Endothelial cell of umbilical vein (primary cell): ENCODE data around the gene MOBP. TPM values are rescaled to one million over a fixed set of nuclear protein-coding genes. Genes with fewer than 3 reads are reported as not detected.

Experiments used
- BruUV-seq: library from RNA; stranded (reverse); fragments of 400-500 nt; replicated peaks from 2 replicates; lab custom pipeline; 2021; lab: Mats Ljungman, UMichigan
- CTCF ChIA-PET: fragments of 300-600, 350-600 bp; sonication (Branson Sonifier 250); formaldehyde crosslinking; loops from one replicate; lab custom pipeline; 2021; ENCODE audit warnings: antibody characterized with exemption, inconsistent platforms; lab: Charles Lee
- POLR2A ChIA-PET: fragments of 300-600, 350-600 bp; sonication (Branson Sonifier 250); formaldehyde crosslinking; loops from one replicate; lab custom pipeline; 2021; ENCODE audit warnings: antibody characterized with exemption, inconsistent platforms; lab: Charles Lee
- DNase-seq: peaks from one replicate; pipeline ENCODE4 v3.0.0-alpha.2; 2011; ENCODE audit warnings: low read depth, low spot score
- FAIRE-seq: peaks from 2 replicates; lab custom pipeline; 2011; peaks lifted over from hg19 to GRCh38; lab: Jason Lieb, UNC
- H2AFZ ChIP-seq: 2 replicates; pipeline ENCODE4 v1.6.0; 2012; ENCODE audit warnings: low read depth, low read length, control low read depth, inconsistent platforms
- H3K27ac ChIP-seq: 2 replicates; pipeline ENCODE4 v1.5.1; 2011; ENCODE audit warnings: low read depth, mild to moderate bottlenecking, control low read depth, low read length, moderate library complexity; ENCODE audit not compliant: insufficient read depth
- H3K27me3 ChIP-seq, 2 experiments: 2 replicates each; pipeline versions ENCODE4 v1.6.0 to v1.6.1; 2011; ENCODE audit warnings: low read length in 2 of 2, mixed read lengths in 1 of 2; ENCODE audit not compliant: control insufficient read depth in 2 of 2, insufficient read depth in 2 of 2
- H3K36me3 ChIP-seq, 2 experiments: 2 replicates in 1 of 2; 3 replicates in 1 of 2; pipeline ENCODE4 v1.5.1; 2011; ENCODE audit warnings: low read length in 2 of 2, mild to moderate bottlenecking in 1 of 2, moderate library complexity in 1 of 2; ENCODE audit not compliant: control insufficient read depth in 2 of 2, insufficient read depth in 2 of 2; ENCODE audit errors: extremely low read depth in 1 of 2
- H3K4me1 ChIP-seq: 3 replicates; pipeline ENCODE4 v1.5.1; 2011; ENCODE audit warnings: mild to moderate bottlenecking, low read length; ENCODE audit not compliant: control insufficient read depth, insufficient read depth; ENCODE audit errors: extremely low read depth
- H3K4me2 ChIP-seq: 2 replicates; pipeline ENCODE4 v1.6.1; 2011; ENCODE audit warnings: low read length, control low read depth, mixed read lengths; ENCODE audit not compliant: insufficient read depth
- H3K4me3 ChIP-seq, 3 experiments: fragments of 200-600 bp in 1 of 3; sonication (generic), shearing (Covaris generic) in 1 of 3; replicated peaks in 1 of 3; 2 replicates each; pipeline ENCODE4 v1.5.1; 2011 to 2016; ENCODE audit warnings: control low read depth in 3 of 3, low read length in 3 of 3, mild to moderate bottlenecking in 2 of 3, inconsistent platforms in 1 of 3, low read depth in 1 of 3, moderate library complexity in 1 of 3; ENCODE audit not compliant: insufficient read depth in 1 of 3
- H3K79me2 ChIP-seq: 2 replicates; pipeline ENCODE4 v1.6.0; 2012; ENCODE audit warnings: low read length, inconsistent platforms; ENCODE audit not compliant: control insufficient read depth, insufficient read depth
- H3K9ac ChIP-seq: replicated peaks from 2 replicates; pipeline ENCODE3; 2011; ENCODE audit warnings: low read length, control low read depth; ENCODE audit not compliant: insufficient read depth; ENCODE audit errors: extremely low read depth
- H3K9me1 ChIP-seq: replicated peaks from 3 replicates; pipeline ENCODE4 v1.6.0; 2011; ENCODE audit warnings: mild to moderate bottlenecking, low read length; ENCODE audit not compliant: control insufficient read depth, insufficient read depth; ENCODE audit errors: extremely low read depth
- H3K9me3 ChIP-seq: replicated peaks from 2 replicates; pipeline ENCODE4 v1.5.1; 2012; ENCODE audit warnings: low read length, inconsistent platforms; ENCODE audit not compliant: control insufficient read depth, insufficient read depth
- H4K20me1 ChIP-seq: replicated peaks from 2 replicates; pipeline ENCODE3; 2011; ENCODE audit warnings: mild to moderate bottlenecking, low read length; ENCODE audit not compliant: control insufficient read depth, insufficient read depth; ENCODE audit errors: extremely low read depth
- EZH2 ChIP-seq: IDR thresholded peaks from 2 replicates; pipeline ENCODE4 v1.6.1; 2012; ENCODE audit warnings: borderline replicate concordance, low read depth, mild to moderate bottlenecking, moderate library complexity, low read length, inconsistent platforms; ENCODE audit not compliant: severe bottlenecking
- FOS ChIP-seq: IDR thresholded peaks from 2 replicates; pipeline ENCODE4 v1.6.1; 2011; ENCODE audit warnings: mild to moderate bottlenecking, low read length, moderate library complexity, borderline replicate concordance; ENCODE audit not compliant: insufficient read depth
- GATA2 ChIP-seq: IDR thresholded peaks from 2 replicates; pipeline ENCODE4 v1.7.0; 2011; ENCODE audit warnings: low read depth, mild to moderate bottlenecking, moderate library complexity, mixed read lengths, low read length; ENCODE audit not compliant: insufficient read length, insufficient read depth
- JUN ChIP-seq: IDR thresholded peaks from 2 replicates; pipeline ENCODE4 v1.6.1; 2011; ENCODE audit warnings: borderline replicate concordance, low read depth; ENCODE audit not compliant: insufficient read length, insufficient read depth
- MYC ChIP-seq: IDR thresholded peaks from one replicate; pipeline ENCODE4 v1.6.1; 2011; ENCODE audit warnings: mild to moderate bottlenecking, low read depth, low read length
- POLR2A ChIP-seq: IDR thresholded peaks from 2 replicates; pipeline ENCODE4 v1.6.1; 2012; ENCODE audit warnings: low read depth, mild to moderate bottlenecking, control low read depth, low read length
- POLR2AphosphoS5 ChIP-seq: IDR thresholded peaks from 2 replicates; pipeline ENCODE4 v1.6.1; 2012; ENCODE audit warnings: low read depth, mild to moderate bottlenecking, control low read depth, low read length, moderate library complexity; ENCODE audit not compliant: insufficient read depth
- dilution Hi-C: fragments of 300-500 bp; cut with MboI; formaldehyde crosslinking; loops from one replicate; pipeline ENCODE4 v1.15.0; 2019; ENCODE audit warnings: low sequenced_read_pairs; ENCODE audit not compliant: extremely low pct_ligation_motif_present
- intact Hi-C: fragments of 100-400 bp; cut with micrococcal nuclease; formaldehyde crosslinking; loops from one replicate; pipeline ENCODE4 v1.10.0; 2022
- polyA plus RNA-seq, 4 experiments: library from polyadenylated mRNA; depleted of rRNA in 3 of 4; stranded (reverse) in 3 of 4; unstranded in 1 of 4; fragments of >200 nt; gene quantifications; 2 replicates each; pipeline versions ENCODE4 v1.2.1 to v1.2.3, GENCODE V29; 2011 to 2012; ENCODE audit warnings: missing spikeins in 1 of 4
- total RNA-seq: library from RNA; stranded (reverse); gene quantifications from 2 replicates; pipeline ENCODE4 v1.2.3, GENCODE V29; 2021
- TF ChIP-seq, protein P1 (sequence below), 2 donors: IDR thresholded peaks; 1 replicate in 1 of 2; 2 replicates in 1 of 2; pipeline ENCODE4 v1.5.1; 2011; ENCODE audit warnings: low read length in 2 of 2, mild to moderate bottlenecking in 2 of 2, moderate library complexity in 2 of 2, control low read depth in 1 of 2, inconsistent platforms in 1 of 2, low read depth in 1 of 2; ENCODE audit not compliant: insufficient read depth in 1 of 2; ENCODE audit errors: extremely low read depth in 1 of 2
- TF ChIP-seq, protein P2 (sequence below): IDR thresholded peaks from 2 replicates; pipeline ENCODE4 v1.6.1; 2011; ENCODE audit not compliant: insufficient read depth, insufficient read length

MOBP gene
- total and polyA plus RNA-seq, 2 donors (not counting 3 experiments of a cell fraction or from before 2014, with no cell fraction given) = 2.0 to 2.3 TPM

DNA sequence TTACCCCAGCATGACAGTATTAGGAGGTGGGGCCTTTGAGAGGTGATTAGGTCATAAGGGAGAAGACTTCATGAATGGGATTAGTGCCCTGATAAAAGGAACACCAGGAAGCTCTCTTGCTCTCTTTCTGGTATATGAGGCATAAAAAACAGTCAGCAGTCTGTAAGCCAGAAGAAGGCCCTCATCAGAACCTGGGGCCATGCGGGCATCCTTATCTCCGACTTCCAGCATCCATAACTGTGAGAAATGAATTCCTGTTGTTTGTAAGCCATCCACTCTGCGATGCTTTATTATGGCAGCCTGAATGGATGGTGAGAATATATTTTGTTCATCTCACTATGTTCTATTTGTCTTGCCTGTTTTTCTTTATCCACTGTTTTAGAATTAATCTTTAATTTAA, 17.7 kb upstream of the MOBP start:
- H3K9ac ChIP-seq = no peak overlapping the region
- H3K4me3 ChIP-seq = no peak overlapping the region
- no peak for TF ChIP-seq JUN
- TF ChIP-seq EZH2 = no peak
- TF ChIP-seq, protein P1, sequence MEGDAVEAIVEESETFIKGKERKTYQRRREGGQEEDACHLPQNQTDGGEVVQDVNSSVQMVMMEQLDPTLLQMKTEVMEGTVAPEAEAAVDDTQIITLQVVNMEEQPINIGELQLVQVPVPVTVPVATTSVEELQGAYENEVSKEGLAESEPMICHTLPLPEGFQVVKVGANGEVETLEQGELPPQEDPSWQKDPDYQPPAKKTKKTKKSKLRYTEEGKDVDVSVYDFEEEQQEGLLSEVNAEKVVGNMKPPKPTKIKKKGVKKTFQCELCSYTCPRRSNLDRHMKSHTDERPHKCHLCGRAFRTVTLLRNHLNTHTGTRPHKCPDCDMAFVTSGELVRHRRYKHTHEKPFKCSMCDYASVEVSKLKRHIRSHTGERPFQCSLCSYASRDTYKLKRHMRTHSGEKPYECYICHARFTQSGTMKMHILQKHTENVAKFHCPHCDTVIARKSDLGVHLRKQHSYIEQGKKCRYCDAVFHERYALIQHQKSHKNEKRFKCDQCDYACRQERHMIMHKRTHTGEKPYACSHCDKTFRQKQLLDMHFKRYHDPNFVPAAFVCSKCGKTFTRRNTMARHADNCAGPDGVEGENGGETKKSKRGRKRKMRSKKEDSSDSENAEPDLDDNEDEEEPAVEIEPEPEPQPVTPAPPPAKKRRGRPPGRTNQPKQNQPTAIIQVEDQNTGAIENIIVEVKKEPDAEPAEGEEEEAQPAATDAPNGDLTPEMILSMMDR (IDR thresholded peaks at IDR 0.05; ENCODE audit: extremely low read depth in 1 of 2, insufficient read depth in 1 of 2, low read depth in 1 of 2, low read length in 2 of 2) = no peak
- TF ChIP-seq, protein P2, sequence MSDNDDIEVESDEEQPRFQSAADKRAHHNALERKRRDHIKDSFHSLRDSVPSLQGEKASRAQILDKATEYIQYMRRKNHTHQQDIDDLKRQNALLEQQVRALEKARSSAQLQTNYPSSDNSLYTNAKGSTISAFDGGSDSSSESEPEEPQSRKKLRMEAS = no peak
- no peak for TF ChIP-seq GATA2
- no peak for TF ChIP-seq POLR2A
- TF ChIP-seq MYC = no peak
- TF ChIP-seq FOS = no peak
- no peak for TF ChIP-seq POLR2AphosphoS5
- H2AFZ ChIP-seq = no peak overlapping the region
- ChIA-PET CTCF (interaction anchor here (0.9 to 1.1 kb wide), 2 partner anchors 36 to 49 kb away, joined by 3 to 5 read pairs; no protein-coding TSS in a partner anchor), POLR2A (no interaction called here)
- H3K4me2 ChIP-seq = no peak overlapping the region
- H3K36me3 ChIP-seq = no peaks in the 10 kb centered on the region
- dilution Hi-C loops = no loop called here
- no peak for DNase-seq
- H3K27ac ChIP-seq = no peak overlapping the region
- no peaks in the 10 kb centered on the region for H3K79me2 ChIP-seq
- H3K9me1 ChIP-seq = no peaks in the 10 kb centered on the region
- BruUV-seq = no TSS peak
- H3K9me3 ChIP-seq = no peaks in the 10 kb centered on the region
- intact Hi-C loops = loop anchor here (5.0 kb wide), 1 partner anchor 268 kb away; no protein-coding TSS in a partner anchor
- H3K27me3 ChIP-seq = peaks cover 4 to 5% of the 10 kb centered on the region in 2 experiments
- H3K4me1 ChIP-seq = no peaks in the 10 kb centered on the region
- FAIRE-seq = no peak
- H4K20me1 ChIP-seq = no peaks in the 10 kb centered on the region
